ENCODE measurements around the gene TRAF7.
"Not testable (repeated sequence)": the region's sequence is repeated elsewhere in the genome, so short reads cannot be mapped to it uniquely, and the experiment has no call there.

TRAF7 gene

GRCh38 chr16:2122934-2123683 is 32.5 kb upstream of the TRAF7 start:
- not testable (repeated sequence) for DNase-seq

GRCh38 chr16:2123706-2124376 is 31.7 kb upstream of the TRAF7 start:
- DNase-seq: peak; percentile 6

GRCh38 chr16:2124377-2124693 is 31.2 kb upstream of the TRAF7 start:
- not testable (repeated sequence) for DNase-seq

- peak; percentile 75 for DNase-seq
Measured at GRCh38 chr16:2124694-2125444, 30.7 kb upstream of the TRAF7 start.

- not testable (repeated sequence) for DNase-seq
Measured at GRCh38 chr16:2125609-2126008, 30.0 kb upstream of the TRAF7 start.

GRCh38 chr16:2126161-2126743 is 29.3 kb upstream of the TRAF7 start:
- DNase-seq: peak; percentile 10

- not testable (repeated sequence) for DNase-seq
Measured at GRCh38 chr16:2126928-2127556, 28.5 kb upstream of the TRAF7 start.

GRCh38 chr16:2127630-2128280 is 27.8 kb upstream of the TRAF7 start:
- DNase-seq: peak; percentile 69

GRCh38 chr16:2129251-2129650 is 26.3 kb upstream of the TRAF7 start:
- DNase-seq: not testable (repeated sequence)

GRCh38 chr16:2129890-2130447 is 25.6 kb upstream of the TRAF7 start:
- not testable (repeated sequence) for DNase-seq

GRCh38 chr16:2133797-2134196 is 21.8 kb upstream of the TRAF7 start:
- DNase-seq: not testable (repeated sequence)

GRCh38 chr16:2135071-2135470 is 20.5 kb upstream of the TRAF7 start:
- not testable (repeated sequence) for DNase-seq

GRCh38 chr16:2135770-2136490 is 19.7 kb upstream of the TRAF7 start, which contains the start of gene PKD1:
PKD1 (minus strand) TSS chr16:2135898; CDS start chr16:2135689, 209 bp downstream.
- DNase-seq: peak; percentile 88

GRCh38 chr16:2142942-2143877 is 12.4 kb upstream of the TRAF7 start:
- DNase-seq: no peak

- no peak for DNase-seq
Measured at GRCh38 chr16:2143878-2144485, 11.6 kb upstream of the TRAF7 start.

GRCh38 chr16:2145843-2146242 is 9.7 kb upstream of the TRAF7 start:
- no peak for DNase-seq

GRCh38 chr16:2147378-2147777 is 8.2 kb upstream of the TRAF7 start:
- DNase-seq: no peak

- DNase-seq: peak; percentile 93
Measured at GRCh38 chr16:2147981-2148671, 7.5 kb upstream of the TRAF7 start, which contains the start of gene RAB26. RAB26 (plus strand) TSS chr16:2148625; CDS start chr16:2148784, 159 bp downstream.
